ENCODE measurements around the gene PPP1R7.

The PPP1R7 gene

DNA sequence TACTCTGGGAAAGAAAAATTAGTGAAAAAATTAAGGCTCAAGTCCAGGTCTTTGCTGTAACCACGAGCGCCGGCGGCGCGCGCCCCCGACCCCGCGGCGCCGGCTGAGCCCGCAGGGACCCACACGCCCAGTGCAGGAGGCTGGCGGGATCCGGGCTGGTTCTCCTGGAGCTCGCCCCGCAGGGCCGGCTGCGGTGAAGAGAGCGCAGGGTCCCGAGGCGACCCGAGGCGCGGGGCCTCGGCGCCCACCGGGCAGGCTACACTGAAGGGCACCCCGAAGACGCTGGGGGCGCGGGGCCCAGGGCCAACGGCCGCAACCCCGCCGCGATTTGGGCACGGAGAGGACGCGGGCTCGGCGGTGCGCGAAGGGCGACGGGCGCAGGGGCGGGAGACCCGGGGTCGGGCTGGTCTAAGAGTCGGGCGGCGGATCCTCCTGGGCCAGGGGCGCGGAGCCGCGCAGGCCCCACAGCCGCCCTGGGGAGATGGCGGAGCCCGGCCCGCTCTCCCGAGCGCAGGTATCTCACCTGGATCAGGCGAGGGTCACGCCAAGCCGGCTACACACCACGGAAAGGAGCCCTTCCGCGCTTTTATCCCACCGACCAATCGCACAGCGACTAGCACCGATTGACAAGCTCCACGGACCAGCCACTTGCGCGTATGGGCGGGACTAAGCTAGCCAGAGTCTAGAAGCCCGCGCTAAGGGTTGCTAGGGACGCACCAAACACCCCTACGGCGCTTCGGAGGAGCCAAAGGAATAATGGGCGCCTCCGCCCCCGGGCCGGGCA lies 1.2 kb upstream of the PPP1R7 start, which contains the start of gene PASK:
Gene PASK (minus strand): TSS at position 582 of the 784 bp plus-strand sequence. CDS start 6,440 bp downstream, outside the sequence.
- peaks cover 14% of the 10 kb centered on the region; the same call in 1 of the 2 replicates for H3K79me2 ChIP-seq (ENCODE audit: insufficient read depth, low read depth)
- TF ChIP-seq CTCF (conservative IDR thresholded peaks at IDR 0.05; ENCODE audit: low read depth, low read length): no peak
- H3K36me3 ChIP-seq (ENCODE audit: insufficient read depth): no peaks in the 10 kb centered on the region
- peak within 1 kb of the TSS; percentile 93 for H3K4me2 ChIP-seq
- H3K9ac ChIP-seq: peak within 1 kb of the TSS; percentile 61
- no peaks in the 10 kb centered on the region for H4K20me1 ChIP-seq (ENCODE audit: insufficient read depth)
- H2AFZ ChIP-seq (ENCODE audit: low read depth): peak within 1 kb of the TSS; percentile 88
- peaks cover 8% of the 10 kb centered on the region for H3K4me1 ChIP-seq (ENCODE audit: low read depth, poor library complexity, severe bottlenecking)
- H3K27ac ChIP-seq: no peak within 1 kb of the TSS
- H3K4me3 ChIP-seq (IDR thresholded peaks at IDR 0.05; ENCODE audit: insufficient read depth, low read depth, low read length): peak within 1 kb of the TSS; percentile 8
- H3K27me3 ChIP-seq (ENCODE audit: insufficient read depth, low read depth): no peaks in the 10 kb centered on the region

- Histone ChIP-seq H3K4me1 (ENCODE audit: low read depth, poor library complexity, severe bottlenecking) (peaks cover 8% of the 10 kb centered on the region), H3K4me2 (peak overlapping the region; percentile 93; the same call in 1 of the 2 replicates), H3K9ac (peak overlapping the region; percentile 61; the same call in 1 of the 2 replicates), H3K27ac (no peak overlapping the region), H2AFZ (ENCODE audit: low read depth) (peak overlapping the region; percentile 88), H3K27me3 (ENCODE audit: insufficient read depth, low read depth) (no peaks in the 10 kb centered on the region), H3K79me2 (ENCODE audit: insufficient read depth, low read depth) (peaks cover 14% of the 10 kb centered on the region; the same call in 1 of the 2 replicates), H4K20me1 (ENCODE audit: insufficient read depth) (no peaks in the 10 kb centered on the region), H3K36me3 (ENCODE audit: insufficient read depth) (no peaks in the 10 kb centered on the region), H3K4me3 (IDR thresholded peaks at IDR 0.05; ENCODE audit: insufficient read depth, low read depth, low read length) (no peak overlapping the region)
- no peak for TF ChIP-seq CTCF (conservative IDR thresholded peaks at IDR 0.05; ENCODE audit: low read depth, low read length)
Measured at GRCh38 chr2:241149675-241149924, 667 bp upstream of the PPP1R7 start.

DNA sequence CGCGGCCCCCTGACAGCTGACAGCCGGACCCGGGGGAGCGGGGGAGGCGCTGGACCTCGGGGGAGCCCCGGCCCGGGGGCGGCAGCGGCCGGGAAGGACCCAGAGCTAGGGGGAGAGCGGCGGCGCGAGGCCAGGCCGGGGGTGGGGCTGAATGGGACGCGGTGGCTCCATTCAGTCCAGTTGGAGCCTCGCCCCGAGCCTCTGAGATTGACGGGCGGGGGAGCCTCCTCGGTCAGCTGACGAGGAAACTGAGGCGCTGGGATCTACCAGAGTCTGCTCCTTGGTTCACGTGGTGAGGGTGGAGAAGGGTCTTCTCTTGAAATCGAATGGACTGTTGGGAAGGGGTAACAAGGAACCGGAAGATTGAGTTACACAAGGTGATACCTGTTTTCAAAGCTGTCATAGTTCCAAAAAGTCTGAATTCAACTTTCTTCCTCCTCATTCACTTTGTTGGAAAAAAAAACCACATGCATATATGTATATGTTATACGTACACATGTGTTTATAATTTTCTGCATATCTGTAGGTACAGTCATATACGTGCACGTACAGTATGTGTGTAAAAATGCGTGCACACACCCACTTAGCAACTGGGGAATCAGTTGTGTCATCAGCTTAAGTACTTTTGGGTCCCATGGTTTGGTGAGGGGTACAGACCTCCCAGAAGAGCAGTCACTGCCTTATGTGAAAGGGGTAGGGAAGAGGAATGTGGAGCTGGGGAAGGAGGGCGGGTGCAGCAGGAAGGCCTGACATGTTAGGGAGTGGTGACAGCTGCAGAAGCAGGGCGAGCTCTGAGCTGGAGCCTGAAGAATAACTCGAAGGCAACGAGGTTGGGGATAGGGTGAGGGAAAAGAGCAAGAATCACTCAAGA lies 628 bp downstream of the PPP1R7 start:
- Histone ChIP-seq H4K20me1 (ENCODE audit: insufficient read depth) (no peaks in the 10 kb centered on the region), H3K4me1 (ENCODE audit: low read depth, poor library complexity, severe bottlenecking) (peaks cover 8% of the 10 kb centered on the region), H3K79me2 (ENCODE audit: insufficient read depth, low read depth) (peaks cover 14% of the 10 kb centered on the region; the same call in 1 of the 2 replicates), H3K36me3 (ENCODE audit: insufficient read depth) (no peaks in the 10 kb centered on the region), H3K9ac (peak overlapping the region; percentile 61; the same call in 1 of the 2 replicates), H3K4me2 (peak overlapping the region; percentile 93), H3K27me3 (ENCODE audit: insufficient read depth, low read depth) (no peaks in the 10 kb centered on the region), H2AFZ (ENCODE audit: low read depth) (peak overlapping the region; percentile 88), H3K27ac (no peak overlapping the region), H3K4me3 (IDR thresholded peaks at IDR 0.05; ENCODE audit: insufficient read depth, low read depth, low read length) (peak overlapping the region; percentile 42)
- TF ChIP-seq CTCF (conservative IDR thresholded peaks at IDR 0.05; ENCODE audit: low read depth, low read length): no peak

DNA sequence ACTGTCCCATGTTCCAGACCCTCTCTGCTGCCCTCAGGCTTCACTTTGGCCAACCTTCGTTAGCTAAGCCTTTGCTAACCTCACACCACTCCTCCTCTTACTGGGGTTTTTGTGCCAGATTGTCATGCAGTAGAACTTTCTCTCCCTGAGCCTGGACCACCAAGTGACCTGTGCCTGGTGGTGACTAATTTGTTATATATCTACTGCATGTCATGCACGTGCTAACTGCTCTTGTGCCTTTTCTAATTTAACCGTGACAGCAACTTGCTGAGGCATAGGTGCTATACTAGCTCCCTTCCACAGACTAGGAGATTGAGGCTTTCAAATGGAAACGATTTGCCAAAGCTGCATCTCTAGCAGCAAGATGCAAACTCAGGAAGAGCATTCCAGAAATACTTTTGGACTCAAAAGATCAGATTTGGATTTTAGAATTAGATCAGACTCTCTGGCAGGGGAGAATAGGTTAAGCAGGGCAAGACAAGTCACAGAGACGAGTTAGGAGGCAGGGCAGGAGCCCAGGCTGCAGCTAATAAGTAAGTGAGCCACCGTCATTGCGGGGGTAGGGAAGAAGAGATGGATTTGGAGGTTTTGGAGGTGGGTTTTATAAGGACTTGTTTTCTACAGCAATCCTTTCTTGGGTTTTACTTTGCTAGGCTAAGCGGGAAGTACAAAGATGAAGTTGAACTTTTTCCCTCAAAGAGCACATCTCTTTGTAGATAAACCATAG lies 1.8 kb downstream of the PPP1R7 start:
- Histone ChIP-seq H3K4me1 (ENCODE audit: low read depth, poor library complexity, severe bottlenecking) (peaks cover 8% of the 10 kb centered on the region), H3K27ac (no peak overlapping the region), H3K4me2 (peak overlapping the region; percentile 93; the same call in 1 of the 2 replicates), H4K20me1 (ENCODE audit: insufficient read depth) (no peaks in the 10 kb centered on the region), H3K36me3 (ENCODE audit: insufficient read depth) (no peaks in the 10 kb centered on the region), H3K27me3 (ENCODE audit: insufficient read depth, low read depth) (no peaks in the 10 kb centered on the region), H3K4me3 (IDR thresholded peaks at IDR 0.05; ENCODE audit: insufficient read depth, low read depth, low read length) (no peak overlapping the region), H3K9ac (no peak overlapping the region), H2AFZ (ENCODE audit: low read depth) (no peak overlapping the region), H3K79me2 (ENCODE audit: insufficient read depth, low read depth) (peaks cover 14% of the 10 kb centered on the region; the same call in 1 of the 2 replicates)
- no peak for TF ChIP-seq CTCF (conservative IDR thresholded peaks at IDR 0.05; ENCODE audit: low read depth, low read length)
